Measurements from ENCODE around the gene TCP11L1.

TCP11L1 gene

GRCh38 chr11:32990481-32990880, 48.9 kb upstream of the TCP11L1 start (continued):
- TF ChIP-seq ZNF18 (tag by site-specific recombination; IDR thresholded peaks at IDR 0.05) = no peak
- TF ChIP-seq ZNF157 (tag by site-specific recombination; IDR thresholded peaks at IDR 0.05) = no peak
- no peak for TF ChIP-seq ZNF16 (tag by site-specific recombination; IDR thresholded peaks at IDR 0.05; ENCODE audit: low read depth)
- TF ChIP-seq ZNF621 (tag by site-specific recombination; IDR thresholded peaks at IDR 0.05) = no peak
- peak; percentile 67 for TF ChIP-seq ZBTB8A (tag by site-specific recombination; IDR thresholded peaks at IDR 0.05)
- TF ChIP-seq ZNF426 (tag by site-specific recombination; IDR thresholded peaks at IDR 0.05) = peak; percentile 88
- TF ChIP-seq ZNF747 (tag by site-specific recombination; IDR thresholded peaks at IDR 0.05) = no peak
- TF ChIP-seq ZNF26 (tag by site-specific recombination; IDR thresholded peaks at IDR 0.05) = no peak
- no peak for TF ChIP-seq ZNF362 (tag by site-specific recombination; IDR thresholded peaks at IDR 0.05)
- TF ChIP-seq BCL6B (tag by site-specific recombination; IDR thresholded peaks at IDR 0.05) = no peak
- TF ChIP-seq ZSCAN5A (tag by site-specific recombination; IDR thresholded peaks at IDR 0.05) = no peak
- TF ChIP-seq ZNF629 (tag by site-specific recombination; IDR thresholded peaks at IDR 0.05) = peak; percentile 40; the same call in 1 of the 2 replicates
- peak; percentile 65 for TF ChIP-seq REST (tag by site-specific recombination; IDR thresholded peaks at IDR 0.05)
- TF ChIP-seq SCRT1 (tag by site-specific recombination; IDR thresholded peaks at IDR 0.05; ENCODE audit: borderline replicate concordance) = no peak
- TF ChIP-seq ZNF354C (tag by site-specific recombination; IDR thresholded peaks at IDR 0.05; ENCODE audit: borderline replicate concordance, low read depth) = no peak
- no peak for TF ChIP-seq ZBTB7A (tag by site-specific recombination; IDR thresholded peaks at IDR 0.05; ENCODE audit: low read depth)
- TF ChIP-seq PATZ1 (tag by site-specific recombination; IDR thresholded peaks at IDR 0.05) = no peak
- peak; percentile 84 for TF ChIP-seq ZNF555 (tag by site-specific recombination; conservative IDR thresholded peaks at IDR 0.05)
- TF ChIP-seq ZSCAN23 (tag by site-specific recombination; IDR thresholded peaks at IDR 0.05) = no peak
- TF ChIP-seq ZNF768 (tag by site-specific recombination; IDR thresholded peaks at IDR 0.05) = no peak
- no peak for TF ChIP-seq ZBTB1 (tag by site-specific recombination; IDR thresholded peaks at IDR 0.05)
- no peak for TF ChIP-seq HOXD13 (CRISPR knock-in tag; IDR thresholded peaks at IDR 0.05; ENCODE audit: borderline replicate concordance)
- no peak for TF ChIP-seq ZNF777 (tag by site-specific recombination; IDR thresholded peaks at IDR 0.05; ENCODE audit: borderline replicate concordance)
- TF ChIP-seq PRDM4 (tag by site-specific recombination; IDR thresholded peaks at IDR 0.05) = no peak
- TF ChIP-seq ZNF510 (tag by site-specific recombination; IDR thresholded peaks at IDR 0.05; ENCODE audit: insufficient replicate concordance) = peak; percentile 63
